ENCODE results near the gene PDE9A. TPM values are rescaled to one million over a fixed set of nuclear protein-coding genes. Genes with fewer than 3 reads are reported as not detected.
"Not testable (repeated sequence)": the region's sequence is repeated elsewhere in the genome, so short reads cannot be mapped to it uniquely, and the experiment has no call there.

PDE9A gene
- total RNA-seq, result 0.13 TPM in 1 of 2 replicates, not detected in the other

GRCh38 chr21:42653231-42654061 lies at the start of gene PDE9A:
Gene PDE9A, plus strand, starts transcription at chr21:42653621. Its CDS starts 194 bp downstream, at chr21:42653815.
- DNase-seq (ENCODE audit: low read depth, low spot score), result no peak

DNA sequence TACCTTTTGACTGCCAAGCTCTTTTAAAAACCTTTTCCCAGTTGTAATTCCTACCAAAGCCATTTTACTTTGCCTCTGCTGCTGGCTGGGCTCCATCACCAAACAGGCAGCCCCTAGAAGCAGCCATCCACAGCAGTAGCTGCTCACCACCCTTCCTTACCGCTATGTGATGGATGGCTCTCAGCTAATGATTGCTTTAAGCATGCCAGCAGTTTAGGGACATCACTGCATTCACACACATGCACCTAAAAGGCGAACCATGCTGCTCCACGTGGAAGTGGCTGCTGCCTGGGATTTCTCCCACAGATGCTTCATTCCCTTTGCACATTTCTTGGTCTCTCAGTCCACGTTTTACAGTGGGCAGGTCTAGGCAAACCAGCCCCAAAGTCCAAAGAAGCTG lies 46.3 kb upstream of the PDE9A start:
- no peak for DNase-seq (ENCODE audit: low read depth, low spot score)

DNA sequence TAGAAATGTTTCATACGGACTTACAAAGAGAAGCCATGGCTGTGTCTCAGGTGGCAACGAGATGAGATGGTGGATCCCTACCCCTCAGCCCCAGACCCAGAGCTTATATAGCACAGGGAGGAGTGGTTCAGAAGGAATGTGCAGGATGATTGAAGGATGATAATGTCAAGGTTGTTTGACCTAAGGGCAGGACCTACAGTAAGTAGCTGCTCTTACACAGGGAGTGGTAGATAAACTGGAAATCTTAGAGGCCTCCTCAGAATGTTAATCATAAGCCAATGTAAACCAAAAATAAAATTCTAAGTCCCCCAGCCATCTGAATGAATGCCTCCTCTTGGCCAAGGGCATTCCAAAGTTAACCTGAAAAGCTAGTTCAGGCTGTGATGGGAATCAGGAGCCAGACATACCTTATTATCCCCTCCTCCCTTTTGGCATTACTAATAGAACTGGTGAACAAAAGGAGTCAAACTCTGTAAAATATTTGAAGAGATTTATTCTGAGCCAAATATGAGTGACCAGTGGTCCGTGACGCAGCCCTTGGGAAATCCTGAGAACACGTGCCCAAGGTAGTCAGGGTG lies 45.8 kb upstream of the PDE9A start:
- no peak for DNase-seq (ENCODE audit: low read depth, low spot score)

GRCh38 chr21:42608446-42608845 lies 45.0 kb upstream of the PDE9A start:
- DNase-seq (ENCODE audit: low read depth, low spot score), result no peak

DNA sequence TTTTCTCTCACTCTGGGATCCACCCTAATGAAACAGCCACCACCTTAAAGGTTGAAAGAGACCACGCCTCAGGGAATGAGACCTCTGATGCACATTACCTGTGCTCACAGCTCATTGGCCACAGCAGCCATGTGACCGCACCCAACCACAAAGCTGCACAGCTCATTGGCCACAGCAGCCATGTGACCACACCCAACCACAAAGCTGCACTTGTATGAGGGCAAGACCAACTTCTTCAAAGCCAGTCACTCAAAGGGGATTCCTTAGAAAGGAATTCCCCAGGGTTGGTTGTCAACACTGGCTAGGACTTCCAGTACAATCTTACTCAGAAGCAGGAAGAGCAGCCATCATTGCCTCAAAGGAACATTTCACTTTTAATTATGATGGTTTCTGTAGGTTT lies 43.6 kb upstream of the PDE9A start:
- no peak for DNase-seq (ENCODE audit: low read depth, low spot score)

DNA sequence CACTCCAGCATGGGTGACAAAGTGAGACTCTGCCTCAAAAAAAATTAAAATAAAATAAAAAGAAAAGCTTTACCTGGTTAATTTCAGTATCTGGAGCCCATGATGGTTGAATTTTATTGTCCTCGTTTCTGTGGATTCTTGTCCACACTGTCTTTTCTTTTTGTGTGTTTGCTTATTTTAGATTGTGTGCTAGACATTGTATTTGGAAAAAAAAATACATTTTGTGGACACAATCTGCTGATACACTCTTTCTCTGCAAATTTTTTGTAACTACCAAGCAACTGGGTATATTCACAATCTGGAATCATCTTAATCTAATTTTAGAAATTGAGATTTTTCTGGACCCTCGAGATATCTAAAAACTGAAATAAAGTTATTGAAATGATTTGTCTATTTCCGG lies 41.6 kb upstream of the PDE9A start:
- no peak for DNase-seq (ENCODE audit: low read depth, low spot score)

- DNase-seq (ENCODE audit: low read depth, low spot score), result no peak
Observed at GRCh38 chr21:42612390-42612789, 41.0 kb upstream of the PDE9A start.

DNA sequence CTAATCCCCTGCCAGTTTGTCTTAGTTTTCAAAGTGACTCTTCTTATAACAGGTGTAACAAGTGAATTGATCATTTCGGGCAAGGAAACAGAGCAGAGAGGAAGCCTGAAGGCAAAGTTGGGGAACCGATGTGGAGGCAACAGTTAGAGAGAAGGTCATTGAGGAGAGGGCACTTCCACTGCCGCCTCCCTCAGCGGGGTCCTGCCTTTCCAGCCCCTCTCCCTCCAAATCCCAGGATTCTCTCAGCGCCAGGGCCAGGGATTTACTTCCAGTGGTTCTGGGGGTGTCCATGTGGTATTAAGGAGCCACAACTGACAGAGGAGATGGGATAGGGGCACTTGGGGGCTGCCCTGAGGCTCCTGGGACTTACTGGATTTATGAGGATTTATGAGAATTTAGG lies 39.7 kb upstream of the PDE9A start:
- DNase-seq (ENCODE audit: low read depth, low spot score), result no peak

DNA sequence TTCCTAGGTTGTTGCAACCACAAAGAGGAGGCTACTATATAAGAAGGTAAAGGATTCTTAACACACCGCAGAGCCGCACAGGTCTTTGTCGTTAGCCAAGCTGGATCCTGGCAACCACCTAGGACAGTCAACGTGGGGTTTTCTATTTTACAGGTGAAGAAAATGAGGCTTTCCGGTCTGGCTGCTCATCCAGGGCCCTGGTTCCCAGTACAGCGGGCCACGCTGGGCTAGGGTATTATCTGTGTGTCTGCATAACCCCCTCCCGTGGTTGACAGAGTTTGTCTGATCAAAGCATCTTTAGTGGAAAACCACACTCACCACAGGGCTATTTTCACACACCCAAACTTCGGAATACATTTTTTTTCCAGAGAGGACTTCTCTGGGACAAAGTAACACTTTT lies 39.0 kb upstream of the PDE9A start:
- no peak for DNase-seq (ENCODE audit: low read depth, low spot score)

- DNase-seq (ENCODE audit: low read depth, low spot score), result no peak
Observed at GRCh38 chr21:42614811-42615351, 38.5 kb upstream of the PDE9A start.

GRCh38 chr21:42615377-42615776 lies 38.0 kb upstream of the PDE9A start:
- not testable (repeated sequence) for DNase-seq (ENCODE audit: low read depth, low spot score)

DNA sequence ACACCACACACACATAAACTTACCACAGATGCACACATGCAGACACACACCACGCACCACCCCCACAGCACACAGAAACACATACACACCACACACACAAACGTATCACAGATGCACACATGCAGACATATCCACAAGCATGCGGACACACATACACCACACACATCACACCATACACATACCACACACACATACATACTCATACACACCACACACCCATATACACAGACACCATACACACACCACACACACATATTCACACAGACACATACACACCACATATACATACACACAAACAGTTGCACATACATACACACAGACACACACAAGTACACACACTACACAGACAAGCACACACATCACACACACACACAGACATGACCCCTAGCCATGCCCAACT lies 37.5 kb upstream of the PDE9A start:
- DNase-seq (ENCODE audit: low read depth, low spot score), result no peak

- no peak for DNase-seq (ENCODE audit: low read depth, low spot score)
Observed at GRCh38 chr21:42616446-42616845, 37.0 kb upstream of the PDE9A start.

GRCh38 chr21:42616941-42617340 lies 36.5 kb upstream of the PDE9A start:
- no peak for DNase-seq (ENCODE audit: low read depth, low spot score)

- DNase-seq (ENCODE audit: low read depth, low spot score), result no peak
Observed at GRCh38 chr21:42617486-42617885, 35.9 kb upstream of the PDE9A start.

DNA sequence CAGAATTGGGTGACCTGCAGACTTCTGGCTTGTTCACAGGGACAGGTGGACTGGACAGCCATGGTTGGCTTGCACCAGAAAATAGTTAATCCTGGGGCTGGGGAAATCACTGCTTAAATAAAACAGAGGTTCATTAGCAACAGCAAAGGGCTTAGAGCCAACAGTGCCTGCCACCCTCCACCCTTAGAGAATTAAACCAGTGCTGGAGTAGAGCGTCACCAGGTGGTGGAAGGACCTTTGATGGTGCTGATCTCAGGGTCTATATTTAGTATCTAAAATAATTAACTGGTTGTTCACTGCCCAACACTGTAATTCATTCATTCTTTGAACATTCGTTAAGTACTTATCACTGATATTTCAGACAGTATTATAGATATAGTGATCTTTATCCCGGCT lies 34.7 kb upstream of the PDE9A start:
- no peak for DNase-seq (ENCODE audit: low read depth, low spot score)

DNA sequence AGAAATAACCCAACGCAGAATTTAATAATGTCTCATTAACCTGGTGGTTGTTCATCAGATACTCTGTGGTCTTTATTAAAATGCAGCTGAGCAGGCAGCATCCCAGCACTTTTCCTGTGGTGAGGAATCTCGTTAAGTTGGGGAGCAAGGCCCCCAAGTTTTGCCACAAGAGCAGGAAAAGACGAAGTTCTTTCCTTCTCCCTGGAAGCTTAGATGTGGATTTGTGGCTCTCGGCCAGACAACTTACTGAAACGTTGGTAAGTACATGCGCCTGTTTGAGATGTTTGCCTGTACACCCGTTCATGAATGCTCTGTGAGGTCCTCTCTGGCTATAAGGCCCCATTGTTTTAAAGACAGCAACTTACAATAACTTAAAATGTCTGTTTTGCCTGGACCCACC lies 34.3 kb upstream of the PDE9A start:
- no peak for DNase-seq (ENCODE audit: low read depth, low spot score)

DNA sequence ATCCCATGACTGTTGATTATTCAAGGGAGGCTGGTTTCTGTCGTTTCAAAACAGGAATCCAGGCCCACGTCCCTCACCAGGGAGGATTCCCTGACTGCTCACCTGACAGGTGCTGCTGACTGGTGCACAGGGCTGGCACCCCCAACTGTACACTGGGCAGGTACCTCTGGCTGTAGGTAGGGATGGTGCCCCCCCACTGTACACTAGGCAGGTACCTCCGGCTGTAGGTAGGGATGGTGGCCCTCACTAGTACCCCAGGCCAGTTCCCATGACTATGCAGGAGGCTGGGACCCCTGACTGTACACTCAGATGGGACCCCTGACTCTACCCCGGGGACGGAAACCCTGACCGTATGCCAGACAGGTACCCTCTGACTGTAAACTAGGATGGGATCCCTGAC lies 33.6 kb upstream of the PDE9A start:
- no peak for DNase-seq (ENCODE audit: low read depth, low spot score)

- DNase-seq (ENCODE audit: low read depth, low spot score), result no peak
Observed at GRCh38 chr21:42621166-42621818, 32.1 kb upstream of the PDE9A start.

GRCh38 chr21:42621819-42622177 lies 31.6 kb upstream of the PDE9A start:
- DNase-seq (ENCODE audit: low read depth, low spot score), result no peak

GRCh38 chr21:42622284-42622683 lies 31.1 kb upstream of the PDE9A start:
- no peak for DNase-seq (ENCODE audit: low read depth, low spot score)

DNA sequence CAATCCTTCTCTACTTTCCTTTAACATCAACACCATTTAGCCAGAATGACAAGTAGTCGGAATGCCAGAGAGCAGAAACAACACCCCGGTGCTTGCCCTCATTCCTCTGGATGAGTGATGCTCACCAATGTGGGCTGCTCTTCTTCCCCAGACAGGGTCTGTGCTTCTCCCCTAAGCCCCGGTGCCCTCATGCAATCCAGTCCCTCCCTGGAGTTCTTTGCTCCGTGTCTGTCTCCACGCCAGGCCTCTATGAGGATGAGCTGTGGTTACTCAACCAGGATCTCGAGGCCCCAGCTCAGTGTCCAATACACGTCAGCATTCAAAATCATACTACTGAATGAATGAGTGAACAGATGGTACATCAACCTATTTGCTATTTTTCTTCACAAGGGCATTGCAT lies 29.7 kb upstream of the PDE9A start:
- DNase-seq (ENCODE audit: low read depth, low spot score), result no peak
